ENCODE data around the gene CREB1. TPM values are rescaled to one million over a fixed set of nuclear protein-coding genes. Genes with fewer than 3 reads are reported as not detected.

The CREB1 gene
- total and polyA plus RNA-seq, 2 donors (not counting 3 experiments of a cell fraction or from before 2014, with no cell fraction given) = 31.0 to 71.1 TPM

GRCh38 chr2:207505728-207506127 is 24.0 kb upstream of the CREB1 start:
- Histone ChIP-seq H3K4me3 (replicated peaks in 1 of 3; ENCODE audit: insufficient read depth in 1 of 3, low read depth in 1 of 3, low read length in 3 of 3) (no peak overlapping the region), H3K9me3 (replicated peaks; ENCODE audit: control insufficient read depth, insufficient read depth, low read length) (no peaks in the 10 kb centered on the region), H3K9me1 (replicated peaks; ENCODE audit: control insufficient read depth, extremely low read depth, insufficient read depth, low read length) (no peaks in the 10 kb centered on the region), H3K36me3 (ENCODE audit: control insufficient read depth in 2 of 2, extremely low read depth in 1 of 2, insufficient read depth in 2 of 2, low read length in 2 of 2) (no peaks in the 10 kb centered on the region), H3K4me1 (ENCODE audit: control insufficient read depth, extremely low read depth, insufficient read depth, low read length) (peaks cover 8% of the 10 kb centered on the region), H4K20me1 (replicated peaks; ENCODE audit: control insufficient read depth, extremely low read depth, insufficient read depth, low read length) (no peaks in the 10 kb centered on the region), H3K27ac (ENCODE audit: insufficient read depth, low read depth, low read length) (no peak overlapping the region), H3K9ac (replicated peaks; ENCODE audit: extremely low read depth, insufficient read depth, low read length) (no peak overlapping the region), H3K27me3 (ENCODE audit: control insufficient read depth in 2 of 2, insufficient read depth in 2 of 2, low read length in 2 of 2) (no peaks in the 10 kb centered on the region), H3K79me2 (ENCODE audit: control insufficient read depth, insufficient read depth, low read length) (no peaks in the 10 kb centered on the region), H3K4me2 (ENCODE audit: insufficient read depth, low read length) (peak overlapping the region; percentile 16), H2AFZ (ENCODE audit: low read depth, low read length) (no peak overlapping the region)
- BruUV-seq (replicated peaks) = no TSS peak
- dilution Hi-C loops (cut with MboI; ENCODE audit: extremely low pct_ligation_motif_present, low sequenced_read_pairs) = no loop called here
- intact Hi-C loops (cut with micrococcal nuclease) = no loop called here
- ChIA-PET POLR2A (no interaction called here), CTCF (interaction anchor here (1.1 to 1.3 kb wide), 2 partner anchors 9 to 705 kb away, joined by 3 read pairs; no protein-coding TSS in a partner anchor)
- TF ChIP-seq FOS (IDR thresholded peaks at IDR 0.05; ENCODE audit: borderline replicate concordance, insufficient read depth, low read length) (peak; percentile 58), EZH2 (IDR thresholded peaks at IDR 0.05; ENCODE audit: borderline replicate concordance, low read depth, low read length, severe bottlenecking) (no peak)
- FAIRE-seq (peak; percentile 72), DNase-seq (ENCODE audit: low read depth, low spot score) (peak; percentile 29)

- DNase-seq (ENCODE audit: low read depth, low spot score) (no peak), FAIRE-seq (no peak)
- H3K4me2 ChIP-seq (ENCODE audit: insufficient read depth, low read length) = no peak overlapping the region
- dilution Hi-C loops (cut with MboI; ENCODE audit: extremely low pct_ligation_motif_present, low sequenced_read_pairs) = no loop called here
- H3K9ac ChIP-seq (replicated peaks; ENCODE audit: extremely low read depth, insufficient read depth, low read length) = no peak overlapping the region
- H3K9me1 ChIP-seq (replicated peaks; ENCODE audit: control insufficient read depth, extremely low read depth, insufficient read depth, low read length) = no peaks in the 10 kb centered on the region
- ChIA-PET POLR2A (no interaction called here), CTCF (no interaction called here)
- BruUV-seq (replicated peaks) = no TSS peak
- H3K9me3 ChIP-seq (replicated peaks; ENCODE audit: control insufficient read depth, insufficient read depth, low read length) = no peaks in the 10 kb centered on the region
- H4K20me1 ChIP-seq (replicated peaks; ENCODE audit: control insufficient read depth, extremely low read depth, insufficient read depth, low read length) = no peaks in the 10 kb centered on the region
- H3K4me1 ChIP-seq (ENCODE audit: control insufficient read depth, extremely low read depth, insufficient read depth, low read length) = peaks cover 8% of the 10 kb centered on the region
- no peak overlapping the region for H3K27ac ChIP-seq (ENCODE audit: insufficient read depth, low read depth, low read length)
- no peak for TF ChIP-seq POLR2A (IDR thresholded peaks at IDR 0.05; ENCODE audit: low read depth, low read length)
- TF ChIP-seq GATA2 (IDR thresholded peaks at IDR 0.05; ENCODE audit: insufficient read depth, insufficient read length, low read depth, low read length) = no peak
- no peaks in the 10 kb centered on the region for H3K79me2 ChIP-seq (ENCODE audit: control insufficient read depth, insufficient read depth, low read length)
- H3K4me3 ChIP-seq (replicated peaks in 1 of 3; ENCODE audit: insufficient read depth in 1 of 3, low read depth in 1 of 3, low read length in 3 of 3) = no peak overlapping the region
- intact Hi-C loops (cut with micrococcal nuclease) = no loop called here
- H3K36me3 ChIP-seq (ENCODE audit: control insufficient read depth in 2 of 2, extremely low read depth in 1 of 2, insufficient read depth in 2 of 2, low read length in 2 of 2) = no peaks in the 10 kb centered on the region
- H3K27me3 ChIP-seq (ENCODE audit: control insufficient read depth in 2 of 2, insufficient read depth in 2 of 2, low read length in 2 of 2) = no peaks in the 10 kb centered on the region
- no peak overlapping the region for H2AFZ ChIP-seq (ENCODE audit: low read depth, low read length)
These were observed 23.3 kb upstream of the CREB1 start for GRCh38 chr2:207506426-207506825.
